GM18526 (cell line): ENCODE results near the gene TSEN54.

Experiments
- POLR2A ChIP-seq: IDR thresholded peaks from 3 replicates; pipeline ENCODE4 v1.6.1; 2011; ENCODE audit not compliant: insufficient read length; ENCODE audit errors: extremely low read depth

Gene TSEN54

GRCh38 chr17:75553295-75554110 is 37.2 kb downstream of the TSEN54 start:
- no peak for TF ChIP-seq POLR2A

GRCh38 chr17:75555679-75556153 is 39.4 kb downstream of the TSEN54 start:
- no peak for TF ChIP-seq POLR2A

DNA sequence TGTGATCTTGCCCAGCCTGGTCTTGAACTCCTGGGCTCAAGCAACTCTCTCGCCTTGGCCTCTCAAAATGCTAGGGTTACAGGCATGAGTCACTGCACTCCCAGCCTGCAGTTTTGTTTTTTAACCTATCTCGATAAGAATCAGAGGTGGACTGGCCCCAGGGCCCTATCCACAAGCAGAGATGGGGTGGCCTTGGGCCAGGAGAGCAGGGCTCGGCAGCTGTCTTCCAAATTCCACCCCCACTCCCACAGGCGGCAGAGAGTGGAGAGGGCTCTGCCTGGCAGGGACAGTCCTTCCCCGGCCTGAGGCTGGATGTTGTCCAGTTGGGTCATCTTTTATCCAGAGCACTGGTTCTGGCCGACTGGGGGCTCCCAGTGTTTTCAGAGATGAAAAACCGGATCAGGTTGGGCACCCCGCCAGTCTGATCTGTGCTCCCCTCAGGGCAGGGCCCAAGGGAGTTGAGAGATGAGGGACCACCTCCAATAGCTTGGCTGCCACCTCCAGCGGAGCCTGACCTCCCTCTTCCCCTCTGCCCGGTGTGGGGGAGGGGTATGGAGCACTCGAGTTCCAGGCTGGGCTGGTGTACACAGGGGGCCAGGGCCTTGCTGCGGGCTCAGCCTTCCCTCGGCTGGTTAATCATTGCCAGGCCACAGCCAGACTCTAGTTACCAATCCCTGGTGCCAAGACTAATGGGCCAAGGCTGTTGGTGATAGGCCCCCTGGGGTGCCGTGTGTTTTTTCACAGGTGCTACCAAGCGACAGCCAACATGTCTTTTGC is 40.9 kb downstream of the TSEN54 start:
- TF ChIP-seq POLR2A, result no peak

DNA sequence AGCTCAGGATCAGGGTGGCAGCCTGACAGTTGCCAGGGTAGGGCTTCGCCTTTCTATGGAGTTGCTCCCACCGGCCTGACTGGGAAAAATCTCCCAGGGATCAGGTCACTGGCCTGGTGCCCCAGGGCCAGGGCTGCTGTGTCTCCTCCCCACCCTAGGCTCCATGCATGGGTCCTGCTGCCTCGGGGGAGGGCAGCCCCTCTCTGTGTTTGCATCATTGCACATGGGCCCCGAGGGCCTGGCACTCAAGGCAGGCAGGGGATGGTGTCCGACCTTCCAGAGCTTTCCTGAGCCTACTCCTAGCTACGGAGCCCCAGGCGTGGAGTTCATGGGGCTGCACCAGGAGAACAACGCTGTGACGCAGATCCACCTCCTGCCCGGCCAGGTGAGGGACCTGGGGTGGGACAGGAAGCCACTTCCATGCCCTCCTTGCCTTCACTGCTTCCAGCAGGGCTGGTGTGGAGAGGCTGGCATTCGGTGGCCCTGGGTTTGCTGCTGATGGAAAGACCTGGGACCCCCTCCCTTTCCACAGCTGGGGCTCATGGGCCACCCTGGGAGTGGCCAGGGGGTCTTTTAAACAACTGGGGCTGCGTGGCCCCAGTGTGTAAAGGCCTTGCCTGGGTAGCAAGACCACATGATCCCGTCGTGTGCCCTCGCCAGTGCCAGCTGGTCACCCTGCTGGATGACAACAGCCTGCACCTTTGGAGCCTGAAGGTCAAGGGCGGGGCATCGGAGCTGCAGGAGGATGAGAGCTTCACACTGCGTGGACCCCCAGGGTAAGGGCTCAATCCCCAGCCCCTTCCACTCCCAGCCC is 41.7 kb downstream of the TSEN54 start:
- no peak for TF ChIP-seq POLR2A

DNA sequence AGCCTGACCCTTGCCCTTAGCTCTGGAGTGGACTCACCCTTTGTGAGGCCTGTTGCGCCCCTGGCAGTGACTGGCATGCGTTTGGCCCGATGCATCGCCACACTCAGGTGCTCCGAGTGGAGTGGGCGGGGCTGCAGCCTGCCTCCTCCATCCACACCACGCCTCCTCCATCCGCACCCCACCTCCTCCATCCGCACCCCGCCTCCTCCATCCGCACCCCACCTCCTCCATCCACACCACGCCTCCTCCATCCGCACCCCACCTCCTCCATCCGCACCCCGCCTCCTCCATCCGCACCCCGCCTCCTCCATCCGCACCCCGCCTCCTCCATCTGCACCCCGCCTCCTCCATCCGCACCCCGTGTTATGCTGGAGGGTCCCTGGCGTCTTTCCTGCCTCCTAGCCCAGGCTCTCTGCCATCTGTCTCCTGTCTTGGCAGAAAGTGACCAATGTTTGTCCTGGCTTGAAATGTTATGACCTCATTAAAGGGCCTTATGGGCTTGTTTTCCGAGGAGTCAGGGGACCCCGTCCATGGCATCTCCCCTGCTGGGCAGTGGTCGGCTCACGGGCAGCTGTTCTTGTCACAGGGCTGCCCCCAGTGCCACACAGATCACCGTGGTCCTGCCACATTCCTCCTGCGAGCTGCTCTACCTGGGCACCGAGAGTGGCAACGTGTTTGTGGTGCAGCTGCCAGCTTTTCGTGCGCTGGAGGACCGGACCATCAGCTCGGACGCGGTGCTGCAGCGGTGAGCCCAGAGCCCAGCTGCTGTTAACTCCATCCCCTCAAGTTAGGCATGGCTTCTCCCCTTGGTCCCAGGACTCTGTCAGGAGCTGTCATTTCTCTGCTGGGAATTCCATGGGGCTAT is 42.6 kb downstream of the TSEN54 start:
- TF ChIP-seq POLR2A, result no peak

- TF ChIP-seq POLR2A, result no peak
Observed at GRCh38 chr17:75559958-75560533, 43.7 kb downstream of the TSEN54 start.

GRCh38 chr17:75561927-75562603 is 45.7 kb downstream of the TSEN54 start:
- TF ChIP-seq POLR2A, result no peak

GRCh38 chr17:75563063-75563758 is 46.9 kb downstream of the TSEN54 start:
- no peak for TF ChIP-seq POLR2A

- TF ChIP-seq POLR2A, result no peak
Observed at GRCh38 chr17:75564195-75564594, 47.9 kb downstream of the TSEN54 start.

DNA sequence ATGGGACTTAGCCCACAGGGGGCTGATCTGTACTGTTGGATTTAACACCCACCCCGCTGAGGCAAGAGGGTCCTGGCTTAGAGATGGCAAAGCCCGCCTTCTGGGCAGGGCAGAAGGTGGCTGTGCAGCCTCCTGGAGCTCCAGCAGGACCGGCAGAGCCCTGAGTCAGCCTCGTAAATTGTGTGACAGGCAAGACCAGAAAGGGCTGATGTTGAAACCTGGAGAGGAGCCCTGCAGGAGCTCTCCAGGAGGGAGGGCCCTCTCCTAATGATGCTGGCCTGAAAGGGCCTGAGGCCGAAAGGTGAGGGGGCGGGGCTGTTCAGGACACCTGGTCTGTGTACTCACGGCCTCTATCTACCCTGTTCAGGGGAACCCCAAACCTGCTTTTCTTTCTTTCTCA is 48.7 kb downstream of the TSEN54 start:
- TF ChIP-seq POLR2A, result no peak

DNA sequence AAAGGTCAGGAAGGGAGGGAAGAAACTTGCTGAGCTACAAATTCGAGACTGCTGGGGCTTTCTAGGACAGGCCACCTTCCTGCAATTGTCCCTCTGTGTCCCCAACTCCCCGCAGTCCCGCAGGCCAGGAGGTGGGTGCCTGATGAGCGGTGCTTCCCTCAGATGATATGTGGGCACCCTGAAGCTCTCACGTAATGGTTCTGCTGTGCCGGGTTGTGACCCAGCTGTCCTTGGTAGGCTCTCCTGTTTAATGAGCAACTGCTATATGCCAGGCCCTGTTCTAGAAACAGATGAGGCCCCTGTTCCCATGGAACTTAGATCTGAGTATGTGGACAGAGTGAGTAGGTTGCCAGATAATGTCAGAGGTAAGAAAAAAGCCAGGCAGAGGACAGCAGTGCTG is 49.3 kb downstream of the TSEN54 start:
- TF ChIP-seq POLR2A, result no peak

GRCh38 chr17:75566416-75566815 is 50.1 kb downstream of the TSEN54 start:
- no peak for TF ChIP-seq POLR2A

- TF ChIP-seq POLR2A, result no peak
Observed at GRCh38 chr17:75566834-75567233, 50.5 kb downstream of the TSEN54 start.
